Uterus (tissue), 4 donors: Measurements from ENCODE around the gene GGA2. TPM values are rescaled to one million over a fixed set of nuclear protein-coding genes. Genes with fewer than 3 reads are reported as not detected.

Experiments used
- DNase-seq, 2 donors: peaks; one replicate each; pipeline ENCODE4 v3.0.0-alpha.2; 2019 to 2020
- H3K27ac ChIP-seq, 2 donors: fragments of 200-600 bp; sonication (generic); 1 replicate in 1 of 2; 2 replicates in 1 of 2; pipeline ENCODE4 v1.5.1; 2016 to 2018
- H3K27me3 ChIP-seq, 2 donors: fragments of 200-600 bp; sonication (generic); one replicate each; pipeline ENCODE4 v1.5.1; 2018 to 2019; ENCODE audit warnings: control low read depth in 1 of 2
- H3K36me3 ChIP-seq, 2 donors: fragments of 200-600 bp; sonication (generic); one replicate each; pipeline ENCODE4 v1.5.1; 2019; ENCODE audit warnings: control low read depth in 1 of 2
- H3K4me1 ChIP-seq, 2 donors: fragments of 200-600 bp; sonication (generic); one replicate each; pipeline ENCODE4 v1.5.1; 2018 to 2019; ENCODE audit warnings: control low read depth in 1 of 2
- H3K4me3 ChIP-seq, 2 donors: fragments of 200-600 bp; sonication (generic); 1 replicate in 1 of 2; 2 replicates in 1 of 2; pipeline ENCODE4 v1.5.1; 2018 to 2019; ENCODE audit warnings: mild to moderate bottlenecking in 1 of 2
- H3K9me3 ChIP-seq, 2 donors: fragments of 200-600 bp; sonication (generic); one replicate each; pipeline ENCODE4 v1.5.1; 2019; ENCODE audit warnings: control low read depth in 1 of 2
- POLR2A ChIP-seq, 2 donors: fragments of 450-650 bp; IDR thresholded peaks; one replicate each; pipeline ENCODE4 v1.6.1; 2016; ENCODE audit warnings: antibody characterized with exemption in 2 of 2, mild to moderate bottlenecking in 1 of 2, moderate library complexity in 1 of 2
- intact Hi-C: fragments of 100-400 bp; cut with DNase I; formaldehyde crosslinking; loops from one replicate; pipeline ENCODE4 v1.15.1; 2023; ENCODE audit warnings: low total_unique reads
- total RNA-seq, 4 donors: library from RNA; depleted of rRNA in 3 of 4; stranded (reverse); fragments of >200 nt in 3 of 4; gene quantifications; one replicate each; pipeline versions ENCODE4 v1.1.0 to v1.2.4, GENCODE V29; 2014 to 2023
- TF ChIP-seq, protein P1 (sequence below), 4 experiments: fragments of 200-600 bp in 2 of 4; fragments of 450-650 bp in 2 of 4; sonication (generic) in 2 of 4; IDR thresholded peaks; one replicate each; pipeline ENCODE4 v1.5.1; 2016 to 2019; ENCODE audit warnings: antibody characterized with exemption in 4 of 4, mild to moderate bottlenecking in 2 of 4, moderate library complexity in 1 of 4
- donor health status: DM: yes; HTN: yes; CAD: no.

Gene GGA2
- total RNA-seq, 4 donors from 2014 or later = 54.8 to 96.0 (median 72.7) TPM

GRCh38 chr16:23505180-23505665 lies 5.1 kb downstream of the GGA2 start:
- intact Hi-C loops = no loop called here
- no peak for TF ChIP-seq POLR2A (IDR thresholded peaks at IDR 0.05)
- TF ChIP-seq, protein P1, sequence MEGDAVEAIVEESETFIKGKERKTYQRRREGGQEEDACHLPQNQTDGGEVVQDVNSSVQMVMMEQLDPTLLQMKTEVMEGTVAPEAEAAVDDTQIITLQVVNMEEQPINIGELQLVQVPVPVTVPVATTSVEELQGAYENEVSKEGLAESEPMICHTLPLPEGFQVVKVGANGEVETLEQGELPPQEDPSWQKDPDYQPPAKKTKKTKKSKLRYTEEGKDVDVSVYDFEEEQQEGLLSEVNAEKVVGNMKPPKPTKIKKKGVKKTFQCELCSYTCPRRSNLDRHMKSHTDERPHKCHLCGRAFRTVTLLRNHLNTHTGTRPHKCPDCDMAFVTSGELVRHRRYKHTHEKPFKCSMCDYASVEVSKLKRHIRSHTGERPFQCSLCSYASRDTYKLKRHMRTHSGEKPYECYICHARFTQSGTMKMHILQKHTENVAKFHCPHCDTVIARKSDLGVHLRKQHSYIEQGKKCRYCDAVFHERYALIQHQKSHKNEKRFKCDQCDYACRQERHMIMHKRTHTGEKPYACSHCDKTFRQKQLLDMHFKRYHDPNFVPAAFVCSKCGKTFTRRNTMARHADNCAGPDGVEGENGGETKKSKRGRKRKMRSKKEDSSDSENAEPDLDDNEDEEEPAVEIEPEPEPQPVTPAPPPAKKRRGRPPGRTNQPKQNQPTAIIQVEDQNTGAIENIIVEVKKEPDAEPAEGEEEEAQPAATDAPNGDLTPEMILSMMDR (IDR thresholded peaks at IDR 0.05) = no peak
- H3K36me3 ChIP-seq = no peaks in the 10 kb centered on the region
- no peak overlapping the region for H3K4me3 ChIP-seq
- H3K9me3 ChIP-seq = no peaks in the 10 kb centered on the region
- H3K27me3 ChIP-seq = no peaks in the 10 kb centered on the region
- no peak for DNase-seq
- peaks cover 0 to 6% of the 10 kb centered on the region in 2 donors for H3K4me1 ChIP-seq
- H3K27ac ChIP-seq = peak overlapping the region; percentile 28 to 62

- peak; percentile 47 to 51 for DNase-seq
- Histone ChIP-seq H3K9me3 (no peaks in the 10 kb centered on the region), H3K27me3 (no peaks in the 10 kb centered on the region), H3K27ac (peak overlapping the region; percentile 28 to 62), H3K4me3 (no peak overlapping the region), H3K4me1 (peaks cover 0 to 6% of the 10 kb centered on the region in 2 donors), H3K36me3 (no peaks in the 10 kb centered on the region)
- intact Hi-C loops = no loop called here
- no peak for TF ChIP-seq POLR2A (IDR thresholded peaks at IDR 0.05)
- TF ChIP-seq, protein P1 (IDR thresholded peaks at IDR 0.05) = no peak
These were observed 5.7 kb downstream of the GGA2 start for GRCh38 chr16:23504453-23505179.

- no peaks in the 10 kb centered on the region for H3K36me3 ChIP-seq
- peaks cover 0 to 3% of the 10 kb centered on the region in 2 donors for H3K4me1 ChIP-seq
- intact Hi-C loops = no loop called here
- H3K4me3 ChIP-seq = no peak overlapping the region
- peak; percentile 39 to 51 for DNase-seq
- TF ChIP-seq, protein P1 (IDR thresholded peaks at IDR 0.05) = no peak
- TF ChIP-seq POLR2A (IDR thresholded peaks at IDR 0.05) = no peak
- no peaks in the 10 kb centered on the region for H3K9me3 ChIP-seq
- peak overlapping the region; percentile 28 to 62 for H3K27ac ChIP-seq
- H3K27me3 ChIP-seq = no peaks in the 10 kb centered on the region
These were observed 6.2 kb downstream of the GGA2 start for GRCh38 chr16:23504076-23504452.

DNA sequence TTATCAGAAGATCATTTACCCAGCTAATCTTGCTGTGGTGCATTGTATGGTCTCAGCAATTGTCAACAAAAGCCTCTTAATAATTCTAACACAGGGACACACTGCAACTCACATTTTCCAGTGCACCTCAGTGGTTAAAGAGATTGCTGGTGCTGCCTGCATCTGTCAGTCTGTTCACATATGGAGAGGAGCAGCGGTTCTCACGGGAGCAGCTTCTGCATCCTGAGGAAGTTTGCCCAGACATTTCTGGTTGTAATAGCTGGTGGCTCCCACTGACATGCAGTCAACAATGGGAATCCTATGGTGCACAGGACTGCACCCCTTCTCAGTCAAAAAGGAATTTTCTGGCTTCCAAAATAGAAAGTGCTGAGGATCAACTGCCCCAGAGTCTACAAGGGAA lies 7.8 kb downstream of the GGA2 start:
- TF ChIP-seq, protein P1 (IDR thresholded peaks at IDR 0.05) = no peak
- no peak for TF ChIP-seq POLR2A (IDR thresholded peaks at IDR 0.05)
- no peak overlapping the region for H3K4me3 ChIP-seq
- no peaks in the 10 kb centered on the region for H3K27me3 ChIP-seq
- no peaks in the 10 kb centered on the region for H3K9me3 ChIP-seq
- H3K27ac ChIP-seq = no peak overlapping the region
- H3K4me1 ChIP-seq = no peaks in the 10 kb centered on the region
- no peaks in the 10 kb centered on the region for H3K36me3 ChIP-seq
- intact Hi-C loops = no loop called here
- DNase-seq = no peak

DNA sequence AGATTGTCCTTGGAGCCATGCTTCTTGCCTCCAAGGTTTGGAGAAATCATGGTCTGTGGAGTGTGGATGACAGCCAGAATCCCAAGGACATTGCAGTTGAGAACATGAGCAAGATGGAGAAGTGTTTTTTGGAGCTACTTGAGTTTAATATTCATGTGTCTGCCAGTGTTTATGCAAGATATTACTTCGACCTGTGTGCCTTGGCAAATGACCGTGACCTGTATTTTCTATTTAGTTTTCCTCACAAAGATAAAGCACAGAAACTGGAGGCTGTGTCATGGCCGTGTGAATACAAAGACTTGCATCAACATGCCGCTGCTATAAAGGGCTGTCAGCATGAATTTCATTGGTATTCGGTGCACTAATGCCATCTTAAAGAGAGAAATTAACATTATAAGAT lies 9.0 kb downstream of the GGA2 start:
- no peaks in the 10 kb centered on the region for H3K27me3 ChIP-seq
- no peaks in the 10 kb centered on the region for H3K4me1 ChIP-seq
- TF ChIP-seq POLR2A (IDR thresholded peaks at IDR 0.05) = no peak
- TF ChIP-seq, protein P1 (IDR thresholded peaks at IDR 0.05) = no peak
- no peak for DNase-seq
- no peaks in the 10 kb centered on the region for H3K36me3 ChIP-seq
- H3K9me3 ChIP-seq = no peaks in the 10 kb centered on the region
- H3K27ac ChIP-seq = no peak overlapping the region
- no peak overlapping the region for H3K4me3 ChIP-seq
- intact Hi-C loops = no loop called here
